Bladder microvascular endothelial cell (primary cell): ENCODE data around the gene PCDHA8. TPM values are rescaled to one million over a fixed set of nuclear protein-coding genes. Genes with fewer than 3 reads are reported as not detected.

Experiments used
- total RNA-seq: library from RNA; depleted of rRNA; stranded (reverse); fragments of >200 nt; gene quantifications from 2 replicates; pipeline ENCODE4 v1.2.3, GENCODE V29; 2014

PCDHA8 gene
- total RNA-seq, 1 donor from 2014 or later, result 0.13 TPM

Other genes starting within 250 kb of the PCDHA8 start
- 3.2 TPM in 1 of 2 replicates, not detected in the other for gene CD14, start 208.0 kb upstream of the PCDHA8 start, total RNA-seq
- gene TMCO6, start 201.7 kb upstream of the PCDHA8 start, total RNA-seq, result 15.4 and 19.7 TPM in 2 replicates
- 42.2 and 64.1 TPM in 2 replicates for gene NDUFA2, start 193.6 kb upstream of the PCDHA8 start, total RNA-seq
- 75.0 and 111 TPM in 2 replicates for gene IK, start 193.4 kb upstream of the PCDHA8 start, total RNA-seq
- gene WDR55, start 176.3 kb upstream of the PCDHA8 start, total RNA-seq, result 30.4 and 34.9 TPM in 2 replicates
- gene DND1, start 167.6 kb upstream of the PCDHA8 start, total RNA-seq, result 0.38 and 0.49 TPM in 2 replicates
- 60.2 and 70.4 TPM in 2 replicates for gene HARS1, start 149.8 kb upstream of the PCDHA8 start, total RNA-seq
- 24.1 and 36.4 TPM in 2 replicates for gene HARS2, start 149.7 kb upstream of the PCDHA8 start, total RNA-seq
- 37.2 and 58.8 TPM in 2 replicates for gene ZMAT2, start 140.7 kb upstream of the PCDHA8 start, total RNA-seq
- 0.13 TPM in 1 of 2 replicates, not detected in the other for gene PCDHA1, start 55.0 kb upstream of the PCDHA8 start, total RNA-seq
- gene PCDHA2, start 46.3 kb upstream of the PCDHA8 start, total RNA-seq, result 0.06 TPM in 1 of 2 replicates, not detected in the other
- under 0.01 and 0.19 TPM in 2 replicates for gene PCDHA3, start 40.1 kb upstream of the PCDHA8 start, total RNA-seq
- gene PCDHA4, start 34.1 kb upstream of the PCDHA8 start, total RNA-seq, result under 0.01 and 0.19 TPM in 2 replicates
- under 0.01 TPM in 1 of 2 replicates, not detected in the other for gene PCDHA5, start 19.6 kb upstream of the PCDHA8 start, total RNA-seq
- gene PCDHA6, start 13.2 kb upstream of the PCDHA8 start, total RNA-seq, result 0.13 and 0.16 TPM in 2 replicates
- under 0.01 and 0.06 TPM in 2 replicates for gene PCDHA7, start 6.9 kb upstream of the PCDHA8 start, total RNA-seq
- gene PCDHA9, start 7.2 kb downstream of the PCDHA8 start, total RNA-seq, result 0.06 TPM in 1 of 2 replicates, not detected in the other
- under 0.01 and 0.13 TPM in 2 replicates for gene PCDHA10, start 14.7 kb downstream of the PCDHA8 start, total RNA-seq
- gene PCDHA11, start 27.8 kb downstream of the PCDHA8 start, total RNA-seq, result under 0.01 and 0.13 TPM in 2 replicates
- under 0.01 TPM in 1 of 2 replicates, not detected in the other for gene PCDHA12, start 34.1 kb downstream of the PCDHA8 start, total RNA-seq
- not detected in 2 replicates for gene PCDHA13, start 40.9 kb downstream of the PCDHA8 start, total RNA-seq
- gene PCDHAC1, start 85.1 kb downstream of the PCDHA8 start, total RNA-seq, result 0.06 TPM in 1 of 2 replicates, not detected in the other
- gene PCDHAC2, start 125.3 kb downstream of the PCDHA8 start, total RNA-seq, result 0.19 and 0.32 TPM in 2 replicates
- gene PCDHB1, start 210.2 kb downstream of the PCDHA8 start, total RNA-seq, result not detected in 2 replicates